Naive thymus-derived CD8-positive, alpha-beta T cell (primary cell): ENCODE data around the gene GPX4. TPM values are rescaled to one million over a fixed set of nuclear protein-coding genes. Genes with fewer than 3 reads are reported as not detected.

ENCODE experiments used
- ATAC-seq, 2 donors: fragments of 150-1000 bp; cut with Tn5 transposase in 1 of 2; sonication (Bioruptor Pico), chemical (Tn5 transposase) in 1 of 2; 1 replicate in 1 of 2; 2 replicates in 1 of 2; pipeline ENCODE4 v1.10.0; 2021; ENCODE audit warnings: mild to moderate bottlenecking in 2 of 2, moderate library complexity in 2 of 2
- POLR2A ChIA-PET: fragments of 350-600 bp; sonication (Branson Sonifier 250); formaldehyde crosslinking; loops from one replicate; lab custom pipeline; 2021; ENCODE audit warnings: antibody characterized with exemption; lab: Charles Lee
- DNase-seq, 10 donors: peaks; one replicate each; pipeline versions ENCODE4 v3.0.0 to v3.0.0-alpha.2; 2020 to 2022
- H3K27ac Mint-ChIP-seq, 10 donors: one replicate each; pipeline ENCODE4 v1.8.0; 2020 to 2022; ENCODE audit warnings: mild to moderate bottlenecking in 10 of 10, mixed read lengths in 10 of 10, moderate library complexity in 4 of 10, inconsistent platforms in 1 of 10
- H3K27me3 Mint-ChIP-seq, 5 donors: one replicate each; pipeline ENCODE4 v1.8.0; 2021 to 2022; ENCODE audit warnings: mixed read lengths in 5 of 5
- H3K36me3 Mint-ChIP-seq, 3 donors: one replicate each; pipeline ENCODE4 v1.8.0; 2020 to 2022; ENCODE audit warnings: mixed read lengths in 3 of 3, mild to moderate bottlenecking in 2 of 3, inconsistent platforms in 1 of 3
- H3K4me1 Mint-ChIP-seq, 4 donors: one replicate each; pipeline ENCODE4 v1.8.0; 2021 to 2022; ENCODE audit warnings: mixed read lengths in 4 of 4
- H3K4me3 Mint-ChIP-seq, 10 donors: one replicate each; pipeline ENCODE4 v1.8.0; 2020 to 2022; ENCODE audit warnings: mild to moderate bottlenecking in 10 of 10, mixed read lengths in 10 of 10, moderate library complexity in 6 of 10, inconsistent platforms in 1 of 10
- H3K9me3 Mint-ChIP-seq, 9 donors: one replicate each; pipeline ENCODE4 v1.8.0; 2020 to 2022; ENCODE audit warnings: mixed read lengths in 9 of 9, mild to moderate bottlenecking in 3 of 9, inconsistent platforms in 1 of 9, moderate library complexity in 1 of 9
- polyA plus RNA-seq, 3 donors: library from polyadenylated mRNA; unstranded; fragments of 300-500 nt; fragmentation: Illumina TruSeq; gene quantifications; one replicate each; pipeline ENCODE4 v1.2.3, GENCODE V29; 2021
- total RNA-seq, 8 experiments: library from RNA in 2 of 8; stranded (reverse) in 2 of 8; gene quantifications; one replicate each; pipeline ENCODE4 v1.2.3 and lab custom pipeline; 2021 to 2026

The GPX4 gene
- total and polyA plus RNA-seq, 5 experiments from 2014 or later = 207 to 465 (median 370) TPM

DNA sequence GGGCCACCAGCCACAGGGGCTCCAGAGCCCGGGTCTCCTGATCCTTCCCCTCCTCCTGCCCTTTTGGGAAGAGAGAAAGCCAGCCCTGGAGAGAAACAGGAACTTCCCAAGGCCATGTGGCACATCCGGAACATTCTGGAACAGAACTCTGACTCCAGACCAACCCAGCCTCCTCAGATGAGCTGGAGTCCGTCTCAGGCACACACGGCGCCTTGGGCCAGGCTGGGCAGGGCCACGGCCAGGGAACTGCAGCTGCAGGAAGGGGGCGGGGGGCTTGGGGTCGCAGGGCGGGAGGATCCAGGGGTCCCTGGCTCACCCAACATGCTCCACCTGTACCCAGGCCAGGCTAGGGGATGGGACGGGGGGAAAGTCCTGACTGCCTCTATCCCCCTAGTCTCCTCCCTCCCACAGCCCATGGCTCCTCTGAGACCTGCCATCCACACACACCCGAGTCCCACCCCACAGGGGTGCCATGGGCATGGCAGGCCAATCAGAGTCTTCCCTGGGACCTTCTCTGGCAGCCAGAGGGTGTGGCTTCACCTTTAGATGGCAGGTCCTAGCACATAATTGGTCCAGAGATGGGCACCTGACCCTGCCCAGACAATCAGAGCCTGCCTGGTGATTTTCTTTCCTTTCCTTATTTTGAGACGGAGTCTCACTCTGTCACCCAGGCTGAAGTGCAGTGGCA lies 47.4 kb downstream of the GPX4 start:
- Mint-ChIP-seq H3K27ac (peak overlapping the region in 1 of 10 donors; percentile 34), H3K4me3 (no peak overlapping the region), H3K9me3 (no peaks in the 10 kb centered on the region), H3K27me3 (no peaks in the 10 kb centered on the region), H3K36me3 (peaks cover 0 to 16% (median 0%) of the 10 kb centered on the region in 3 donors), H3K4me1 (peaks cover 0 to 2% (median 0%) of the 10 kb centered on the region in 4 donors)
- POLR2A ChIA-PET = no interaction called here
- ATAC-seq = no peak
- no peak for DNase-seq

GRCh38 chr19:1151917-1152587 lies 48.3 kb downstream of the GPX4 start:
- Mint-ChIP-seq H3K27me3 (no peaks in the 10 kb centered on the region), H3K4me3 (no peak overlapping the region), H3K9me3 (no peaks in the 10 kb centered on the region), H3K4me1 (peaks cover 0 to 4% (median 0%) of the 10 kb centered on the region in 4 donors), H3K27ac (peak overlapping the region in 1 of 10 donors; percentile 34), H3K36me3 (peaks cover 0 to 15% (median 0%) of the 10 kb centered on the region in 3 donors)
- POLR2A ChIA-PET = no interaction called here
- ATAC-seq (no peak), DNase-seq (no peak)

DNA sequence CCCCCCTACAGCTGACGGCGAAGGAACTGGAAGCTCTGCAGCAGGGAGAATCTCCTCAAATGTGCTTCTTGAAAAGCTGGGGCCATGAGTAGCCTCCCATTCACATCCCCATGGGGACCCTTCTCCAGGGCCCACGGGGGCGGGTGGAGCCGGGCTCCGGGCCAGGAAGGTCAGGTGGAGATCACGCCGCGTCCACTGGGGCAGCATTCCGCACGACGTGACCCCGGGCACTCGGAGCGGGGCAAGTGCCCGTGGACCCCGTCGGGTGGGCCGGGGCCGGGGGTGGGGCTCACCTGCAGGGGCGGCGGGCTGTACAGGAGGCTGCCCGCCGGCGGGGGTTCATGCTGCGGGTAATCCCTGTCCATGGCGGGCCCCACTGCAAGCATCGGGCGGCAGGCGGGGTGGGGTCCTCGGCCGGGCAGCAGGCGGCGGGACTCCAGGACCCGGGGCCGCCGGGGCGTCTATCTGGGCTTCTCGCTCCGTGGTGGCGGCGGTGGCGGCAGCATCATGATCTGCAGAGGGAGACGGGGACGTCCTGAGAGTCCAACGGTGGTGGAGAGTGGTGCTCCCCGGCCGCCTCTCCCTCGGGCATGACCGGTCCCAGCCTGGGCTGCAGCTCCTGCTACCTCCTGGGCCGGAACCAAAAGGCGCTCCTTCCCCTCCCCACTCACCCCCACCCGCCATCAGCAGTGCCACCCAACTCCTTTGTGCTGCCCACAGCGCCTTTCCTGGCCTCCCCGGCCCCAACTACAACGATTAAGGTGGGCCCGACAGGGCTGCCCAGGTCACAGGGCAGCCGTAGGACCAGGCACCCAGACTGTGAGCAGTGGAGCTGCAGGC lies 50.3 kb downstream of the GPX4 start:
- peaks cover 0 to 14% (median 0%) of the 10 kb centered on the region in 3 donors for H3K36me3 Mint-ChIP-seq
- POLR2A ChIA-PET = no interaction called here

DNA sequence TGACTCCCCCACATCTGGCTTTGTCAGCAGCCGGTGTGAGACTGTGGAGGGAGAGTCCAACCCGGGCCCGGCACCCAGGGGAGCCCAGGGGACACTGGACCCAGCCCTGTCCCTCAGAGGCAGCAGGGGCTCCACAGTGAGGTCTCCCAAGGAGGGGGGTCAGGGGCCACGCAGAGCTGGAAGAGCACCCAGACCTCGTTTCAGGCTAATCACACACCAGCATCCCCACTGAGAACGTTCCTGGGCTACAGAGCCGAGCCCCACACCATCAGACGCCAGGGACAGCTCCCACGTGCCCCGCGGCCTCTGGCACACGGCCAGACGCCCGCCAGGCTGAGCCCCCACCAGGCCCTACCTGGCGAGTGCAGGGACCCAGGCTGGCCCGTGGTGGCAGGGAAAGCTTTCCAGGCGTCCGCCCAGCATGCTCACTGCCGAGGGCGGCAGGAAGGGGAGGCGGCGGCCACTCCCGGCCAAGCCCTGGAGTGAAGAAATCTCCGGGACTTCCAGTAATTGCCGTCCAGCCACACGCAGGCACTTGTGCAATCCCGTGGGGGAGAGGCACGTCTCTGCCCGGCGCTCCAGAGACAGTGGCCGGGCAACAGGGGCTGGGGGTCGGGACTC lies 51.0 kb downstream of the GPX4 start:
- POLR2A ChIA-PET = no interaction called here
- DNase-seq (no peak), ATAC-seq (no peak)
- Mint-ChIP-seq H3K9me3 (no peaks in the 10 kb centered on the region), H3K27ac (no peak overlapping the region), H3K27me3 (no peaks in the 10 kb centered on the region), H3K4me1 (peaks cover 0 to 8% (median 0%) of the 10 kb centered on the region in 4 donors), H3K36me3 (peaks cover 0 to 13% (median 0%) of the 10 kb centered on the region in 3 donors), H3K4me3 (no peak overlapping the region)

More for the DNA sequence above, 50.3 kb downstream of the GPX4 start:
- Mint-ChIP-seq H3K27ac (no peak overlapping the region), H3K27me3 (no peaks in the 10 kb centered on the region), H3K4me3 (no peak overlapping the region), H3K4me1 (peaks cover 0 to 8% (median 0%) of the 10 kb centered on the region in 4 donors), H3K9me3 (no peaks in the 10 kb centered on the region)
- DNase-seq (no peak), ATAC-seq (no peak)

DNA sequence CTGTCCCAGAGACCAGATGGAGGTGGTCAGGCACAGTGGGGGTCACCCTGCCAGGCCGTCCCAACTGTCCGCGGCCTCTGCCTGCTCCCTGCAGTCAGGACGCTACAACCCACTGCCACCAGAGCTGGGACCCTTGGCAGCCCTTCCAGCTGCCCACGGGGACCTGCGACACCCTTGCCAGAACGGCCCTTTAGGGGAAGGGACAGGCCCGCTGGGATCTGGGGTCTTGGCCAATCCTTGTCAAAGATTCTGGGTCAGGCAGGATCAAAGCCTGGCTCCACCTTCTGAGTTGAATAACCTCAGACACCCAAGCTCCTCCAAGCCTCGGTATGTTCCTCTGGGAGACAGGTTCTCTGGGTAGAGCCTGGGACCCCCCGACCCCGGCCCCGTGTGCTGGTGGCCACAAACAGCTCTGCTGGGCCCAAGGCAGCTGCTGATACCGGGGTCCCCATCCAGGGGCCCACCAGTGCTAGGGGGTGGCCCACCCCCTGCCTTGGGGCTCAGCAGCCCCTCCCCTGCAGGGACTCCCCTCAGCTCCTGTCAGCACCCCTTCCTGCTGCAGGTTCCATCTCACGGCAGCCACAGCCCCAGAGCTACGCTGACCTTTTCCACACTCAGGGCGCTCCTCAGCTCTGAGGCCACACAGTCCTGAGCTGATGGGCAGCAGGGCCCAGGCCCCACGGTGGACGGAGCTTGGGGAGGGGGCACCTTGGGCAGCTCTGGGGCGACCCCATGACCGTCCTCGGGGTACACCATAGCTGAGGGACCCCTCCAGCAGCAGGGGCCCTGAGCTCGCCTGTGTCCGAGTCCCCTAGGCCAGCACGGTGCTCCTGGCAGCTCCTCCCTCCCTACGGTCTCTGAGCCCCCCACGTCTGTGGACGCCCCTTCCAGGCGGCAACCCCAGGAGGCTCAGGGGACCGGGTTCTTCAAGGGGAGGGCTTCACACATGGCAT lies 51.8 kb downstream of the GPX4 start:
- H3K4me1 Mint-ChIP-seq = peaks cover 0 to 8% (median 1%) of the 10 kb centered on the region in 4 donors
- no peaks in the 10 kb centered on the region for H3K9me3 Mint-ChIP-seq
- DNase-seq (no peak), ATAC-seq (no peak)
- no peak overlapping the region for H3K4me3 Mint-ChIP-seq
- no peaks in the 10 kb centered on the region for H3K27me3 Mint-ChIP-seq
- POLR2A ChIA-PET = interaction anchor here (1.0 kb wide), 1 partner anchor 23 kb away, joined by 3 read pairs; no protein-coding TSS in a partner anchor
- no peak overlapping the region for H3K27ac Mint-ChIP-seq
- peaks cover 0 to 13% (median 0%) of the 10 kb centered on the region in 3 donors for H3K36me3 Mint-ChIP-seq

Other genes starting within 250 kb of the GPX4 start
- 1 to 10 TPM; 2.4 to 3.9 TPM for gene CFD, start 244.3 kb upstream of the GPX4 start, total RNA-seq
- gene CFD, start 244.3 kb upstream of the GPX4 start, polyA plus RNA-seq = 1 to 10 TPM; 3.6 to 10.0 (median 4.3) TPM
- gene MED16, start 210.8 kb upstream of the GPX4 start, total RNA-seq = 10 to 100 TPM; 65.9 to 68.8 TPM
- 100 to 1,000 TPM in 1 of 3 donors, 10 to 100 TPM in 2; 54.3 to 117 (median 72.4) TPM for gene MED16, start 210.8 kb upstream of the GPX4 start, polyA plus RNA-seq
- gene RNU6-9, start 210.5 kb upstream of the GPX4 start, total RNA-seq = not detected
- gene RNU6-9, start 210.5 kb upstream of the GPX4 start, polyA plus RNA-seq = not detected
- gene R3HDM4, start 190.8 kb upstream of the GPX4 start, total RNA-seq = 100 to 1,000 TPM; 179 to 184 TPM
- gene R3HDM4, start 190.8 kb upstream of the GPX4 start, polyA plus RNA-seq = 100 to 1,000 TPM; 137 to 238 (median 182) TPM
- gene KISS1R, start 186.7 kb upstream of the GPX4 start, total RNA-seq = 1 to 10 TPM; 1.4 to 2.6 TPM
- gene KISS1R, start 186.7 kb upstream of the GPX4 start, polyA plus RNA-seq = under 1 TPM; 0.18 to 0.58 (median 0.52) TPM
- gene ARID3A, start 178.0 kb upstream of the GPX4 start, total RNA-seq = 1 to 10 TPM; 3.5 to 5.0 TPM
- gene ARID3A, start 178.0 kb upstream of the GPX4 start, polyA plus RNA-seq = under 1 TPM; 0.09 to 0.58 (median 0.16) TPM
- gene WDR18, start 119.6 kb upstream of the GPX4 start, total RNA-seq = 10 to 100 TPM; 50.6 to 54.1 TPM
- gene WDR18, start 119.6 kb upstream of the GPX4 start, polyA plus RNA-seq = 10 to 100 TPM; 51.2 to 72.7 (median 64.1) TPM
- gene GRIN3B, start 103.6 kb upstream of the GPX4 start, total RNA-seq = not detected
- not detected for gene GRIN3B, start 103.6 kb upstream of the GPX4 start, polyA plus RNA-seq
- gene TMEM259, start 82.9 kb upstream of the GPX4 start, total RNA-seq = 100 to 1,000 TPM; 331 to 365 TPM
- 10 to 100 TPM; 37.9 to 77.0 (median 52.0) TPM for gene TMEM259, start 82.9 kb upstream of the GPX4 start, polyA plus RNA-seq
- gene RNU6-2, start 82.5 kb upstream of the GPX4 start, total RNA-seq = not detected
- gene RNU6-2, start 82.5 kb upstream of the GPX4 start, polyA plus RNA-seq = not detected
- gene CNN2, start 77.4 kb upstream of the GPX4 start, total RNA-seq = 100 to 1,000 TPM; 211 to 216 TPM
- 100 to 1,000 TPM; 498 to 693 (median 515) TPM for gene CNN2, start 77.4 kb upstream of the GPX4 start, polyA plus RNA-seq
- 100 to 1,000 TPM; 221 to 232 TPM for gene ABCA7, start 63.9 kb upstream of the GPX4 start, total RNA-seq
- gene ABCA7, start 63.9 kb upstream of the GPX4 start, polyA plus RNA-seq = 10 to 100 TPM in 1 of 3 donors, 1 to 10 TPM in 2; 4.2 to 14.4 (median 8.7) TPM
- 1,000 to 10,000 TPM; 1,025 to 1,060 TPM for gene ARHGAP45, start 36.8 kb upstream of the GPX4 start, total RNA-seq
- gene ARHGAP45, start 36.8 kb upstream of the GPX4 start, polyA plus RNA-seq = 100 to 1,000 TPM; 261 to 681 (median 358) TPM
- 10 to 100 TPM; 88.0 to 95.3 TPM for gene POLR2E, start 8.6 kb upstream of the GPX4 start, total RNA-seq
- gene POLR2E, start 8.6 kb upstream of the GPX4 start, polyA plus RNA-seq = 100 to 1,000 TPM; 159 to 233 (median 187) TPM
- 10 to 100 TPM; 69.7 to 82.4 TPM for gene SBNO2, start 70.3 kb downstream of the GPX4 start, total RNA-seq
- 1 to 10 TPM in 2 of 3 donors, under 1 TPM in 1; 0.68 to 2.3 (median 1.0) TPM for gene SBNO2, start 70.3 kb downstream of the GPX4 start, polyA plus RNA-seq
- gene STK11, start 101.8 kb downstream of the GPX4 start, total RNA-seq = 10 to 100 TPM; 91.5 to 96.0 TPM
- 10 to 100 TPM; 12.3 to 43.9 (median 20.3) TPM for gene STK11, start 101.8 kb downstream of the GPX4 start, polyA plus RNA-seq
- gene CBARP, start 134.0 kb downstream of the GPX4 start, total RNA-seq = not detected
- gene CBARP, start 134.0 kb downstream of the GPX4 start, polyA plus RNA-seq = not detected
- 10 to 100 TPM; 83.9 to 89.0 TPM for gene ATP5F1D, start 137.8 kb downstream of the GPX4 start, total RNA-seq
- 100 to 1,000 TPM; 214 to 264 (median 262) TPM for gene ATP5F1D, start 137.8 kb downstream of the GPX4 start, polyA plus RNA-seq
- gene MIDN, start 144.6 kb downstream of the GPX4 start, total RNA-seq = 10 to 100 TPM; 31.2 to 35.4 TPM
- 1 to 10 TPM; 1.1 to 8.2 (median 6.6) TPM for gene MIDN, start 144.6 kb downstream of the GPX4 start, polyA plus RNA-seq
- gene CIRBP, start 165.3 kb downstream of the GPX4 start, total RNA-seq = 100 to 1,000 TPM; 565 to 579 TPM
- 100 to 1,000 TPM; 204 to 273 (median 262) TPM for gene CIRBP, start 165.3 kb downstream of the GPX4 start, polyA plus RNA-seq
- gene FAM174C, start 171.5 kb downstream of the GPX4 start, total RNA-seq = 10 to 100 TPM; 46.3 to 47.5 TPM
- 100 to 1,000 TPM in 1 of 3 donors, 10 to 100 TPM in 2; 66.7 to 104 (median 95.5) TPM for gene FAM174C, start 171.5 kb downstream of the GPX4 start, polyA plus RNA-seq
- gene EFNA2, start 181.9 kb downstream of the GPX4 start, total RNA-seq = not detected
- gene EFNA2, start 181.9 kb downstream of the GPX4 start, polyA plus RNA-seq = not detected